ENCODE results near the gene CFH.
"Not testable (repeated sequence)": the region's sequence is repeated elsewhere in the genome, so short reads cannot be mapped to it uniquely, and the experiment has no call there.

Gene CFH

DNA sequence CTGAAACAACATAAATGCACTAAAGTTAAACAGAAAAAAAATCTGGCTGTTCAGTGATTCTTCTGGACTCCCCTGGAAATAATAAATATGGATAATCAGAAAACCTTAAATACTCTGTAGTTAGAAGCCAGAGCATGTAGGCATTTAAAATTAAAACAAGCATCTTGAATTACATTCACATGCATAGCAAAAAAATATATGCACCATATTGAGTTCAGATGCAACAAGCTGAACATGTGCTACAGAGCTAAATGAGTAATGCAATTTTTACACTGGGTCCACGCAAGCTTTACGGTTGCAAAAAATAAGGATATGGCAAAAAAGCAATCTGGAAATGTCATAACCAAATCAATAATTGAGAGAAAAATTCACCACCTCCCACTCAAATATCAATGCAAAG lies 32.1 kb upstream of the CFH start:
- DNase-seq (ENCODE audit: low spot score) = no peak
- in situ Hi-C loops (cut with MboI; ENCODE audit: low pct_unique_long_range_greater_than_20kb, low sequenced_read_pairs, unreplicated experiment) = no loop called here
- TF ChIP-seq, protein P1, sequence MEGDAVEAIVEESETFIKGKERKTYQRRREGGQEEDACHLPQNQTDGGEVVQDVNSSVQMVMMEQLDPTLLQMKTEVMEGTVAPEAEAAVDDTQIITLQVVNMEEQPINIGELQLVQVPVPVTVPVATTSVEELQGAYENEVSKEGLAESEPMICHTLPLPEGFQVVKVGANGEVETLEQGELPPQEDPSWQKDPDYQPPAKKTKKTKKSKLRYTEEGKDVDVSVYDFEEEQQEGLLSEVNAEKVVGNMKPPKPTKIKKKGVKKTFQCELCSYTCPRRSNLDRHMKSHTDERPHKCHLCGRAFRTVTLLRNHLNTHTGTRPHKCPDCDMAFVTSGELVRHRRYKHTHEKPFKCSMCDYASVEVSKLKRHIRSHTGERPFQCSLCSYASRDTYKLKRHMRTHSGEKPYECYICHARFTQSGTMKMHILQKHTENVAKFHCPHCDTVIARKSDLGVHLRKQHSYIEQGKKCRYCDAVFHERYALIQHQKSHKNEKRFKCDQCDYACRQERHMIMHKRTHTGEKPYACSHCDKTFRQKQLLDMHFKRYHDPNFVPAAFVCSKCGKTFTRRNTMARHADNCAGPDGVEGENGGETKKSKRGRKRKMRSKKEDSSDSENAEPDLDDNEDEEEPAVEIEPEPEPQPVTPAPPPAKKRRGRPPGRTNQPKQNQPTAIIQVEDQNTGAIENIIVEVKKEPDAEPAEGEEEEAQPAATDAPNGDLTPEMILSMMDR (IDR thresholded peaks at IDR 0.05; ENCODE audit: extremely low read depth, insufficient read depth, missing control alignments) = no peak

DNA sequence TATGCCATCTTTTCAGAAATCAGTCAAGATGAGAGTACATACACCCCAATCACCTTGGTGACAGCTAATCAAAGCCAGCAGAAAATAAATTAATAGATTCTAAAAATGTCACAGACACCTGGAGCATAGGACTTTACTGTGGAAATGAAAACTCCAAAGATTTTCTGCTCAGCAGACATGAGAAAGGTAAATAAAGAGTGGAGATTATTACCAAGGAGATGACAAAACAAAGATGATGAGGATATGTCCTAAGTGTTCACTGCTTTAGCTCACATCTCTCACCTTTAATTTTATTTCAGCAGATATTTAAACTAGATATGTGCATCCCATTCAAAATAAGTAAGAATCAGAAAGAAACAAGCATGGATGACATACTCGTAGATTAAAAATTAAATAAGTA lies 28.8 kb upstream of the CFH start:
- no peak for DNase-seq (ENCODE audit: low spot score)
- TF ChIP-seq, protein P1 (IDR thresholded peaks at IDR 0.05; ENCODE audit: extremely low read depth, insufficient read depth, missing control alignments) = no peak
- in situ Hi-C loops (cut with MboI; ENCODE audit: low pct_unique_long_range_greater_than_20kb, low sequenced_read_pairs, unreplicated experiment) = no loop called here

DNA sequence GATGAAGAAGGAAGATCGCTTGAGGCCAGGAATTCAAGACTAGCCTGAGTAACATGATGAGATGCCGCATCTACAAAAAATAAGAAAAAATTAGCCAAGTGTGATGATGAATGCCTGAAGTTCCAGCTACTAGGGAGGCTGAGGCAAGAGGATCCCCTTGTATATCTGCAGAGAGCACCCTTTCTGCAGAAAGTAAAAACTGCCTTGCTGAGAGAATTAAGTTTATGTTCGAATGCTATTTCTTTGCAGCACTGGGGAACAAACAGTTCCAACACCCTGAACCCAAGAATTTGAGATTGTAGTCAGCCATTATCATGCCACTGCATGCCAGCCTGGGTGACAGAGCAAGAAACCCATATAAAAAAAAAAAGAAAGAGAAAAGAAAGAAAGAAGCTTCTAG lies 23.0 kb upstream of the CFH start:
- in situ Hi-C loops (cut with MboI; ENCODE audit: low pct_unique_long_range_greater_than_20kb, low sequenced_read_pairs, unreplicated experiment) = no loop called here
- TF ChIP-seq, protein P1 (IDR thresholded peaks at IDR 0.05; ENCODE audit: extremely low read depth, insufficient read depth, missing control alignments) = no peak
- no peak for DNase-seq (ENCODE audit: low spot score)

DNA sequence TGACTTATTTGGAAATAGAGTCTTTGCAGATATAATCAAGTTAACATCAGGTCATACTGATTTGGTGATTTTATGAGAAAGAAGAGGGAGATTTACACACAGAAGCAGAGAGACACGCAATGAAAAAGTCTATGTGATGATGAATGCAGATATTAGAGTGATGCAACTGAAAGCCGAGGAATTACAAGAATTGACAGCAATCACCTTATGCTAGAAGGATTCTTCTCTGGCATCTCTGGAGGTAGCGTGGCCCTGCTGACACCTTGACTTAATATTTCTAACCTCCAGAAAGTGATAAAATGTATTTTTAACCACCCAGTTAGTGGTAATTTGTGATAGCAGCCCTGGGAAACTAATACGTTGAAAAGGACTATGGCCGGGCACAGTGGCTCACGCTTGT lies 14.2 kb upstream of the CFH start:
- DNase-seq (ENCODE audit: low spot score) = no peak
- TF ChIP-seq, protein P1 (IDR thresholded peaks at IDR 0.05; ENCODE audit: extremely low read depth, insufficient read depth, missing control alignments) = no peak
- in situ Hi-C loops (cut with MboI; ENCODE audit: low pct_unique_long_range_greater_than_20kb, low sequenced_read_pairs, unreplicated experiment) = no loop called here

DNA sequence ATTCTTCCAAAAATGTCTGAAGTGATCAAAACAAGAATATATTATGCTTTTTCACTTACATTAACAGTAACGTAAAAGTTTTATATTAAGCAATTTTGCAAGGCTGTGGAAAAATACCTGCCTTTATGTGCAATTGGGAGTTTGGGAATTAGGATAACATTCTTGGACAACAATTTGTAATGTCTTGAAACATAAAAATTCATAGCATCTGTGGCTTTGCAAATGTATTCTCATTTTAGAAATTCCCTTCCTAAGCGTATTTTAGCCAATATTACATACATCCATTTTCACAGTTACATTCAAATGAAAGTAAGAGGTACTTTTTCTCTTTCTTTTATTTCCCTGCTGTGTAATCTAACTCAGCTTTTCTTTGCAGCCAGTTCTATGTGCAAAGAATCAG lies 13.4 kb upstream of the CFH start:
- in situ Hi-C loops (cut with MboI; ENCODE audit: low pct_unique_long_range_greater_than_20kb, low sequenced_read_pairs, unreplicated experiment) = no loop called here
- TF ChIP-seq, protein P1 (IDR thresholded peaks at IDR 0.05; ENCODE audit: extremely low read depth, insufficient read depth, missing control alignments) = no peak
- no peak for DNase-seq (ENCODE audit: low spot score)

DNA sequence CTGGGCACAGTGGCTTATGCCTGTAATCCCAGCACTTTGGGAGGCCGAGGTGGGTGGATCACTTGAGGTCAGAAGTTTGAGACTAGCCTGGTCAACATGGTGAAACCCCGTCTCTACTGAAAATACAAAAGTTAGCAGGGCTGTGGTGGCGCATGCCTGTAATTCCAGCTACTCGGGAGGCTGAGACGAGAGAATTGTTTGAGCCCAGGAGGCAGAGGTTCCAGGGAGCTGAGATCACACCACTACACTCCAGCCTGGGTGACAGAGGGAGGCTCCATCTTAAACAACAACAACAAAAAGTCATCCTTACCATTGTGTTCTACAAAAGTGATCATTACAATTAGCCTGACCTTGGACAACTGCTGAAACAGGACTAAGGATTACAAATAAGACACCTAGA lies 12.6 kb upstream of the CFH start:
- in situ Hi-C loops (cut with MboI; ENCODE audit: low pct_unique_long_range_greater_than_20kb, low sequenced_read_pairs, unreplicated experiment); DNase-seq (ENCODE audit: low spot score): not testable (repeated sequence)

DNA sequence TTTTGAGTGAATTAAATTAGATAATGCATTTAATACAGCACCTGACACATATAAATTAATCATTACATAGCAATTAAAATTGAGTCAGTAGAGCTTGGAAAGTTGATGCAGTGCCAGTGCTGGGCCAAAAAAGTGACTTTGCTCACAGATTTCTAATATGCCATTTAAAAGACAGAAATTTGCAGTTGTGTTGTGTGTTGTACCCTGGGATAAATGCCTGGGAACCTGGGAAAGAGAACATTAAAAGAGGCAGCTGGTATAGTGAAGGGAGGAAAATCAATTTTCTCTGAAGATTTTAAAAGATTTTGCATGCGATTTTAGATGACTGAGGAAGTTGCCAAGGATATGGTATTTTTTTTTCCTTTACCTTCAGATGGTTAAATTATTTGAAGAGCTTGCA lies 10.9 kb upstream of the CFH start:
- in situ Hi-C loops (cut with MboI; ENCODE audit: low pct_unique_long_range_greater_than_20kb, low sequenced_read_pairs, unreplicated experiment) = no loop called here
- DNase-seq (ENCODE audit: low spot score) = no peak
- TF ChIP-seq, protein P1 (IDR thresholded peaks at IDR 0.05; ENCODE audit: extremely low read depth, insufficient read depth, missing control alignments) = no peak

Data from GM13977 (cell line).